MCF 10A (cell line): ENCODE data around the gene HAUS8. TPM values are rescaled to one million over a fixed set of nuclear protein-coding genes. Genes with fewer than 3 reads are reported as not detected.
A peak's percentile ranks its signal among the peaks of the same experiment; 100 is the strongest.

Experiments used
- BruUV-seq: library from RNA; stranded (reverse); fragments of 400-500 nt; replicated peaks from 2 replicates; lab custom pipeline; 2021; lab: Mats Ljungman, UMichigan
- CTCF ChIA-PET: fragments of 300-600 bp; sonication (Branson Sonifier 250); formaldehyde crosslinking; extraction: SDS; loops from one replicate; lab custom pipeline; 2021; ENCODE audit warnings: antibody characterized with exemption, inconsistent platforms; lab: Yijun Ruan, JAX
- POLR2A ChIA-PET: fragments of 300-600, 350-650 bp; sonication (Branson Sonifier 250); formaldehyde crosslinking; extraction: SDS; loops from one replicate; lab custom pipeline; 2020; ENCODE audit warnings: antibody characterized with exemption, inconsistent platforms; lab: Yijun Ruan, JAX
- DNase-seq: peaks from one replicate; pipeline ENCODE4 v3.0.0-alpha.2; 2018; ENCODE audit not compliant: unreplicated experiment
- H3K27ac Mint-ChIP-seq: one replicate; pipeline ENCODE4 v1.8.0; 2022; ENCODE audit warnings: mild to moderate bottlenecking, low read depth, mixed read lengths; ENCODE audit not compliant: unreplicated experiment
- H3K27me3 Mint-ChIP-seq: one replicate; pipeline ENCODE4 v1.8.0; 2022; ENCODE audit warnings: mixed read lengths; ENCODE audit not compliant: insufficient read depth, unreplicated experiment
- H3K36me3 Mint-ChIP-seq: one replicate; pipeline ENCODE4 v1.8.0; 2022; ENCODE audit warnings: mild to moderate bottlenecking, moderate library complexity, mixed read lengths; ENCODE audit not compliant: insufficient read depth, unreplicated experiment
- H3K4me1 Mint-ChIP-seq: one replicate; pipeline ENCODE4 v1.8.0; 2022; ENCODE audit warnings: mixed read lengths; ENCODE audit not compliant: insufficient read depth, unreplicated experiment
- H3K4me3 Mint-ChIP-seq: one replicate; pipeline ENCODE4 v1.8.0; 2022; ENCODE audit warnings: mild to moderate bottlenecking, moderate library complexity, mixed read lengths; ENCODE audit not compliant: unreplicated experiment
- H3K9me3 Mint-ChIP-seq: one replicate; pipeline ENCODE4 v1.8.0; 2022; ENCODE audit warnings: mixed read lengths; ENCODE audit not compliant: unreplicated experiment
- CTCF ChIP-seq: fragments of 200-600 bp; IDR thresholded peaks from one replicate; pipeline ENCODE4 v1.8.0; 2022; ENCODE audit warnings: antibody characterized with exemption, mild to moderate bottlenecking; ENCODE audit not compliant: unreplicated experiment
- intact Hi-C: fragments of 100-400 bp; cut with micrococcal nuclease; formaldehyde crosslinking; loops from 2 replicates; pipeline ENCODE4 v1.14.1; 2022
- total RNA-seq: library from RNA; stranded (reverse); gene quantifications from 2 replicates; pipeline ENCODE4 v1.2.3, GENCODE V29; 2022

Gene HAUS8
- total RNA-seq, 1 experiment from 2014 or later, result 8.4 TPM

DNA sequence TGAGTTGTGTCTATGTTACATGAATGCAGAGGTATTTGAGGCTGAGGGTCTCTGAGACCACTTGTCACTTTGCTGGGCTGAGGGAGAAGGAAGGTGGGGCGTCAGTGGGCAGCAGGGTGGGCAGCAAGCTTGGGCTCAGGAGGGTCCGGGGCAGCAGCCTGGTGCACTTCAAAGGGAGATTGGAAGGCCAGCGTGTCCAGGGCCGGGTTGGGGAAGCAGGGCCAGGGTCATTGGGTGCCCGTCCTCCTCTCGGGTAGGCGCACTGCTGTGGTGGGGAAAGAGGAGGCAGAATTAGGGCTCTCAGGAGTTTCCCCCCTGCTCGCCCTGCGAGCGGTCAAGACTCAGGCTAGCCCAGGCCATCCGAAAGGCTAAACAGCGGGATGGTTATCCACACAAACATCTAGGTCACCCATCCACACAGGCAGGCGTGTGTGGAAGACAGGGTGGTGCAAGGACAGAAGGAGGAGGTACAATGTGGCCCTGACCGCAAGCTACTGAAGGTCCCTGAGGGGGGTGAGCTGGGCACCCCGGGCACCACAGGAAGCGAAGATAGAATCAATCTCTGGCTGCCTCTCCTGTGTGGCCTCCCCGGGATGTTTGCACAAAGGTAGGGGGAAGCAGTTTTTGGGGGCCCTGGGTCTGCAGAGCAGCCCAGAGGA is 38.0 kb upstream of the HAUS8 start:
- TF ChIP-seq CTCF, result no peak
- peaks cover 13% of the 10 kb centered on the region for H3K36me3 Mint-ChIP-seq
- H3K4me3 Mint-ChIP-seq, result peak overlapping the region; percentile 46
- DNase-seq, result no peak
- intact Hi-C loops, result no loop called here
- peaks cover 24% of the 10 kb centered on the region for H3K4me1 Mint-ChIP-seq
- CTCF ChIA-PET, result no interaction called here
- no peak overlapping the region for H3K27ac Mint-ChIP-seq
- no peaks in the 10 kb centered on the region for H3K27me3 Mint-ChIP-seq
- BruUV-seq, result no TSS peak
- no peaks in the 10 kb centered on the region for H3K9me3 Mint-ChIP-seq
- POLR2A ChIA-PET, result no interaction called here

DNA sequence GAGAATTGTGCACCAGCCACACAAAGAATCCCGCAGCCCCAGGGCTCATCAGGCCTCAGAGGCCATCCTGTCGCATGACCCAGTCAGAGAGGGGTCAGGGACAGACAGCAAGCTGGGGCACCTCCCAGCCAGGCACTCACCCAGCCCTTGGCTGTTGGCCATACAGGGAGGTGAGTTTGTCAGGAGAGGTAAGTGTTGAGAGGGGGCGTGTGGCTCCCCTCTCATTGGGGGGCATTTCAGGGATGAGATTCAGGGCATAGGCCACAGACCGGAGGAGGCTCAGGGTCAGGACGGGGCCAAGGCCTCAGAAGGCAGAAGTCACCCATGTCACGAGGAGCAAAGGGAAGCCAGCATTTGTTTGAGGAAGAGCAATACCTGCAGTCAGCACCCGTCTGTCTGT is 37.4 kb upstream of the HAUS8 start:
- Mint-ChIP-seq H3K9me3 (no peaks in the 10 kb centered on the region), H3K27me3 (no peaks in the 10 kb centered on the region), H3K4me3 (peak overlapping the region; percentile 46), H3K36me3 (peaks cover 13% of the 10 kb centered on the region), H3K27ac (no peak overlapping the region), H3K4me1 (peaks cover 29% of the 10 kb centered on the region)
- no TSS peak for BruUV-seq
- intact Hi-C loops, result no loop called here
- no peak for TF ChIP-seq CTCF
- ChIA-PET CTCF (no interaction called here), POLR2A (no interaction called here)
- no peak for DNase-seq

DNA sequence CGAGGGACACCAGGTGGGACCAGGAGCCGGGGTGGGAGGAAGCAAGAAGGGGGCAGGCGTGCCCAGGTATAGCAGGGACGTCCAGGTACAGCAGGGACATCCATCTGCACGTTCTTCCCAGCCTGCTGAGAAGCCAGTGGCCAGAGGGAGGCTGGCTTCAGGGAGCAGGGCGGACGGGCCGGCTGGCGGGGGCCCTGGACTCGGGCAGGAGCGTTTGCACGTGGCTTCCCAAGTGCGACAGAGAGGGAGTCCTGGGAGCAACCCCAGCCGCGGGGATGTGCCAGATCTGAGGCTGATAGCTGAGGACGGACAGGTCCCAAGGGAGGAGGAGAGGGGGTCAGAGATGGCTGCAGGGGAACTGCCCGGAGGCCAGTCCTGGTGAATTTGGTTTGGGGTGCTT is 37.0 kb upstream of the HAUS8 start:
- H3K9me3 Mint-ChIP-seq, result no peaks in the 10 kb centered on the region
- POLR2A ChIA-PET, result no interaction called here
- intact Hi-C loops, result no loop called here
- no peak overlapping the region for H3K27ac Mint-ChIP-seq
- TF ChIP-seq CTCF, result no peak
- no peaks in the 10 kb centered on the region for H3K27me3 Mint-ChIP-seq
- CTCF ChIA-PET, result no interaction called here
- BruUV-seq, result no TSS peak
- no peak for DNase-seq
- H3K4me3 Mint-ChIP-seq, result no peak overlapping the region
- H3K4me1 Mint-ChIP-seq, result peaks cover 30% of the 10 kb centered on the region
- peaks cover 13% of the 10 kb centered on the region for H3K36me3 Mint-ChIP-seq

- Mint-ChIP-seq H3K9me3 (no peaks in the 10 kb centered on the region), H3K4me3 (no peak overlapping the region), H3K36me3 (peaks cover 13% of the 10 kb centered on the region), H3K4me1 (peaks cover 30% of the 10 kb centered on the region), H3K27ac (peak overlapping the region; percentile 70), H3K27me3 (no peaks in the 10 kb centered on the region)
- BruUV-seq, result no TSS peak
- intact Hi-C loops, result no loop called here
- CTCF ChIA-PET, result no interaction called here
- POLR2A ChIA-PET, result no interaction called here
- TF ChIP-seq CTCF, result no peak
- no peak for DNase-seq
These were observed 36.5 kb upstream of the HAUS8 start for GRCh38 chr19:17111766-17112165.
